CD4-positive, alpha-beta T cell treated with Interleukin-10 for 1 hour (primary cell): ENCODE results near the gene RAB3C.
"Not testable (repeated sequence)": the region's sequence is repeated elsewhere in the genome, so short reads cannot be mapped to it uniquely, and the experiment has no call there.

ENCODE experiments used
- DNase-seq: peaks from one replicate; pipeline ENCODE4 v3.0.0-alpha.2; 2020

Gene RAB3C

GRCh38 chr5:58680503-58680902, 97.6 kb downstream of the RAB3C start:
- DNase-seq: no peak

DNA sequence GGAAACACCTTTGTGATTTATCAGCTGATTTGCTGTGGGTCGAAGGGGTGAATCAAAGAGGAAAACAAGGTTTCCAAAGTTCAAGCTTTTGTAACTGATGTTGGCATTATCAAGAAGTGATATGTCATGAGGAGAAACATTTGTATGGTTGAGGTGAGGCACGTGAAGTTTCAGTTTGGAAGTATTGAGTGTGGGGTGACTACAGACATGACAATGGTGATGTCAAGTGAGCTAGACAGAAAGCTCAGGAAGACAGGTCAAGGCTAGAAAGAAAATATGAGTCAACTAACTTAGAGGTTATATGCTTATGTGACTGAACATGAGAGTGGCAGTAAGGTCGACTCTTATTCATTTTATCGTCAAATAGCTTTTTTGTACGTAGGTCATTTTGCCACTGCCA, 99.1 kb downstream of the RAB3C start:
- DNase-seq: no peak

DNA sequence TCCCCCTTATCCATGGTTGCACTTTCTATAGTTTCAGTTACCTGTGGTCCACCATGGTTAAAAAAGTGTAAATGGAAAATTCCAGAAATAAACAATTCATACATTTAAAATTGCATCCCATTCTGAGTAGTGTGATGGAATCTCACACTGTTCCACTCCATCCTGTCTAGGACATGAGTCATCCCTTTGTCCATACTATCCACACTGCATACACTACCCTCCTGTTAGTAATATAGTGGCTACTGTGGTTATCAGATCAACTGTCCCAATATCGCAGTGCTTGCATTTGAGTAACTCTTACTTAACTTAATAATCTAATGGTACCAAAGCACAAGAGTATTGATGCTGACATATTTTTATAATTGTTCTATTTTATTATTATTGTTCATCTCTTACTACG, 100.7 kb downstream of the RAB3C start:
- DNase-seq: no peak

DNA sequence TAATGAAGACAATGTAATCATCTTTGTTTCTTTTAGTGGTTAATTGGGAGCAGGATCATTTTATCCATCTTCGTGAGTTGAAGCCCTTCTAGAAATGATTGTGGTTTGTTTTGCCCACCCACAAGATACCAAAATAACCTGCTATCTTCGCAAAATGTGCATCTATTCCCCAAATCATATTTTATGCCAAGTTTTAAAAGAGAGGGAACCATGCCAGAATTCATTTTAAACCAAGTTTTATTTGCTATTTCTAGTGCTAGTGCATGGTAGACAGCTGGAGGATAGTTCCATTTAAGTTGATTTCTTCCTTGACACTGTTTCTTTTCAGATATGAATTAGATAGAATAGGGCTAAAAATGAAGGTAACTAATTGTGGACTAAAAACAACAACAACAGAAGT, 104.2 kb downstream of the RAB3C start:
- DNase-seq: no peak

- DNase-seq: no peak
These were observed 104.7 kb downstream of the RAB3C start for GRCh38 chr5:58687595-58687994.

DNA sequence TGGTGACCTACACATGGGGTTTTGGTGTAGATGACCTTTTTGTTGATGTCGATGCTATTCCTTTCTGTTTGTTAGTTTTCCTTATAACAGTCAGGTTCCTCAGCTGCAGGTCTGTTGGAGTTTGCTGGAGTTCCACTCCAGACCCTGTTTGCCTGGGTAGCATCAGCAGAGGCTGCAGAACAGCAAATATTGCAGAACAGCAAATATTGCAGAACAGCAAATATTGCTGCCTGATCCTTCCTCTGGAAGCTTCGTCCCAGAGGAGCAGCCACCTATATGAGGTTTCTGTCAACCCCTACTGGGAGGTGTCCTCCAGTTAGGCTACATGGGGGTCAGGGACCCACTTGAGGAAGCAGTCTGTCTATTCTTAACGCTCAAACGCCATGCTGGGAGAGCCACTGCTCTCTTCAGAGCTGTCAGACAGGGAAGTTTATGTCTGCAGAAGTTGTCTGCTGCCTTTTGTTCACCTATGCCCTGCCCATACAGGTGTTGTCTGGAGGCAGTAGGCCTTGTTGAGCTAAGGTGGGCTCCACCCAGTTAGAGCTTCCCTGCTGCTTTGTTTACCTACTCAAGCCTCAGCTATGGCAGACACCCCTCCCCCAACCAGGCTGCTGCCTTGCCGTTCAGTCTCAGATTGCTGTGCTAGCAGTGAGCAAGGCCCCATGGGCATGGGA, 116.3 kb downstream of the RAB3C start:
- DNase-seq: not testable (repeated sequence)

- DNase-seq: no peak
These were observed 116.9 kb downstream of the RAB3C start for GRCh38 chr5:58699762-58700118.

DNA sequence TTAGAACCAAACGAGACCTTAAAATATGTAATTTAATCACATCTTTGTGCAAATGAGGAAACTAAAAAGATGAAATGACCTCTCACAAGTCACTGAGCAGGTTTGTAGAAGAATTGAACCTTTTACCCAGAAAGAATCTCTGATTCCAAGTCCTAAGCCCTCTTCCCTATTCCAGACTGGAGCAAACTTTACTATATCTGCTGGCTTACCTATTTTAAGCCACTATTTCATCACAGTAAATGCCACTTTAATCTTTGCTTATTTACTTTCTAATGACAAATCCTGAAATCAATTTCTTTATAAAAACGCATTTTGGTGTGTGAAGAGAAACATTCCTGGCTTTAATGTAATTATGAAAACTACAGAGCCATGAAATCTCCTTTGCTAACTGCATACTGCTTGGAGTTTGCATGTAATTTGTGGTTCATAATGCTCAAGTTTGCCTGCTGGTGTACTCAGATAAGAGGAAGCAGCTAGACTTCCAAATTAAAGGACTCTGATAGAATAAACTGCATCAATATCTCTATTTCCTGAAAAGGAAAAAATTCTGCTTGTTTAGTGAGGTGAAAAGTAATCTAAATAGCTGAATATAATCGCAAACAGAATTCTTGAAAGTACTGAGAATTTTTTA, 121.2 kb downstream of the RAB3C start:
- DNase-seq: no peak

DNA sequence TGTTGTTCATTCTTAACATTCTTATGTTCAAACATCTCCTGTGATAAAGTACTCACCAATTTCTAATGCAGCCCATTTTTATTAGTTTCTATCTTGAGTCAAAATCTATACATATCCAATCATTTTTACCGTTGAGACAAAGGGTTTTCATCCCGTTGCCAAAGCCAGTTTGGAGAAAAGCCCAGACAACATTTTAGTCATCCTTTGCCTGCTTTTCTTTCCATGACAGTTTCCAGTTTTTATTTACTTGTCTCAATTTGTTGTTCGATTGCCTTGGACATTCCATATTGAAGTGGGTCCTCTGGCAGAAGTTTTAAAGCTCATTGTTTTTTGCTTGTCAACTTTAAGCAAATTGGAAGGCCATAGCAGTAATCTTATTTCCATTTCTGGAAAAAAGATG, 123.9 kb downstream of the RAB3C start:
- DNase-seq: no peak

GRCh38 chr5:58708456-58708855, 125.6 kb downstream of the RAB3C start:
- no peak for DNase-seq

DNA sequence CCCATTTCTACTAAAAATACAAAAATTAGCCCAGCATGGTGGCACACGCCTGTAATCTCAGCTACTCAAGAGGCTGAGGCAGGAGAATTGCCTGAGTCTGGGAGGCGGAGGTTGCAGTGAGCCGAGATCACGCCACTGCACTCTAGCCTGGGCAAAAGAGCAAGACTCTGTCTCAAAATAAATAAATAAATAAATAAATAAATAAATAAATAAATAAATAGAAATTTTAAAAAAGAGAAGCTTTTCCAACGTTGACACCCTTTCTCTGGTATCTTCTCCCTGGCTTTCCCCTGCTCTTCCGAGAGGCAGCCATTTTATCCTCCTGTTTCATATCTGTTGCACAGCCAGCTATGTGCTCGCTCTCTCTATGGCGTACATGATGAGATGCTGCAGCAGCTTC, 127.5 kb downstream of the RAB3C start:
- not testable (repeated sequence) for DNase-seq

DNA sequence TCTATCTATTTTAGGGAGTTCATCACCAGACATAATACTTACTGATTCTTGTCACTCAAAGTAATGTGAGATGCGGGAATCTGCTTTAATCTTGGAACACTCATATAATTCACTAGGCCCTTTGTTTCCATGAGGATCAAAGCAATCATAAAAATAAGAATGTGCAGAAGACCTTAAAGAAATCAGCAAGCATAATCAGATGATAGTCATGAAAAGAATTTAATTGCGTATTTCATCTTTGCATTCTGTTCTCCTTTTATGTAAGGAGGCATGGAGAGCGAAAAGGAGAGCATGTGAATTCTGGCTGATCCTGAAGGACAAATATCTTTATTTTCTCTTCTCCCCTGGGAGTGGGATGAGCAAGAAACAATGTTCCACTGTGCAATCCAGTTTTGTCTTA, 128.0 kb downstream of the RAB3C start:
- no peak for DNase-seq

DNA sequence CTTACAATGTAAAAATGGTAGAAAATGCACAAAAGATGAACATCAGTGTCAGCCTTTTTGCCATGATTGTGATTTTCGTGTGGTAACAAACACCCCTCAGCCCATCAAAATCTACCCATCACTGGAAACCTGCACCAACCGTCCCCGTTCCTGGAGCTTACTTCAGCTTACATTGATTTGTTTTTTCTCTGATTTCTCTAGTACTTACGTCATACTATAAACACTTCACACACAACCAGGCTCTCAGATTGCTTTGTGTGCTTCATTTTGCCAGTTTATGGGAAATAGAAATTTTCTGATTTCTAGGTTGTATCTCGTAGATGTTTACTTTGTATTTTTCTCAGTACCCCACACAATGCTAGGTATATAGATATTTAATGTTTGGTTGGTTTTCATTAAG, 129.1 kb downstream of the RAB3C start:
- DNase-seq: no peak

GRCh38 chr5:58714046-58714445, 131.2 kb downstream of the RAB3C start:
- no peak for DNase-seq

DNA sequence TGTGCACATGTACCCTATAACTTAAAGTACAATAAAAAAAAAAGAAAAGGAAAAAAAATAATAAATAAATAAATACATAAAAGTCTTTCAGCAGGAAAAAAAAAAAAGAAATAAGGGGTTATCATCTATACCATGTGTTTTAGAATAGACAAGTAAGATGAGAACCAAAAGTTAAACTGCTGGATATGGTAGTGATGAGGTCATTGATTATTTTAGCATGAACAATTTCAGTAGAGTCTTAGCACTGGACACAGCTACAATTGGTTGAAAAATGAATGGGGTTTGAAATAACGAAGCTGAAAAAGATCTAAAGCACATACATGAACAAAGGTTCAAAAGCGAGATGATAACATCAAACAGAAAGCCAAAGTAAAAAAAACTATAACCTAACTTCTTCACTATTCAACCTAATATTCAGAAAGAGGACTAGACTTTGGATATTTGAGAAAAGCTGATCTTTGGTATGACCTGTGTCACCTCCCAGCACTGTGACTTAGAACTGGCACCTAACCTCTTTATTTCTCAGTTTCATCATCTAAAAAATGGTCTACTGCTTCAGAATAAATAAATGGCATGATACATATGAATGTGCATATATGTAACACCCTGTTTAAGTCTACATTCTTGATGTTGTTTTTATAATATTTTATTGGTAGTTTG, 133.3 kb downstream of the RAB3C start:
- no peak for DNase-seq

- DNase-seq: no peak
These were observed 133.8 kb downstream of the RAB3C start for GRCh38 chr5:58716713-58717112.

DNA sequence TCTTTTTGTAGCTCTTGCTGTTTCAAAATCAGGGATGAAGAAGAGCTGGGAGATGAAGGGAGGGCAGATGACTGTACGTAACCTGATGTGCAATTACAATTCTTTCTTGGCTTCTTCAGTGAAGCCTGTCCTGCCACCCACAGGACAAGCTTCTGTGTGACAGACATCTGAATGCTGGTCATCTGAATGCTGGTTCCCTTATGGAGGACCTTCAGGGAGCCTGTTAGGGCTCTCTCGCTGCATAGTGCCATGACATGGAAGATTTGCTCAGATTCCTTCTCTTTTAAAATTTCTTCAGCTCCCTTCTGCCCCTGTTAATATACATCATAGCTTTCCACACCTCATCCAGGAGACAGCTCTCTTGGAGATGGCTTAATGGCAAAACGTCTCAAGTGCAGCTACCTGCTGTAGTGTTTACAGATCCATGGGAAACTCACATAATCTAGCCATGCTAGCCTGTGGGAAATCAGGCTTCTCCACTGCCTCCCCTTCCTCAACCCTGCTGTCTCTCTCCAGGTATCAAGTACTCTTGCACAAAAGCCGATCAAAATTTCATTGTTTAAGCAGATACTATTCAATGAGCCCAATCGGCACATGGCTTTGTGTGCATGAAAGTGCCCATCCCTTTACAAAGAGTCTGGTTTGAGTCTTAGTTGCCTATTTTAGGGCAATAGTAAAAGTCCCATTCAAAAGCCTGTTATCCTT, 134.6 kb downstream of the RAB3C start:
- no peak for DNase-seq

- no peak for DNase-seq
These were observed 135.5 kb downstream of the RAB3C start for GRCh38 chr5:58718269-58718978.

GRCh38 chr5:58722160-58722559, 139.3 kb downstream of the RAB3C start:
- no peak for DNase-seq

- DNase-seq: no peak
These were observed 142.1 kb downstream of the RAB3C start for GRCh38 chr5:58724992-58725391.

- no peak for DNase-seq
These were observed 148.8 kb downstream of the RAB3C start for GRCh38 chr5:58731641-58732040.

- DNase-seq: no peak
These were observed 152.8 kb downstream of the RAB3C start for GRCh38 chr5:58735637-58736036.

DNA sequence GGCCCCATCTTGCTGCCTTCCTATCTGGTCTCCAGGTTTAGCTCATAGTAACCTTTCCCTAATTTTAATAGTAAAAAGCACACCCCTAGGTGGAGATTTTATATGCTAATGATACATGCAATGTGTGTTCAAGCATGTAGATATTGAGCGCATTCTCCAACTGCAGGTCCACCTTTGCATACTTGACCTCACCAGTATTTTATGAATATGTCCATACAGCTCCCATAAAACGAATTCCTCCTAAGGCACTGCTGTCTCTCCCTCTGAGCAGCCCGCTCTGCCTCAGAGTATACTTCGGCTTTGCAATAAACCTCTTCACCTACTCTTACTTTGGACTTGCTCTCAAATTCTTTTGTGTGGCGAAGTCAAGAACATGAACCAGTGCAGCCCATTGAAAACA, 153.3 kb downstream of the RAB3C start:
- no peak for DNase-seq
